ENCODE results near the gene CST9.

DNA sequence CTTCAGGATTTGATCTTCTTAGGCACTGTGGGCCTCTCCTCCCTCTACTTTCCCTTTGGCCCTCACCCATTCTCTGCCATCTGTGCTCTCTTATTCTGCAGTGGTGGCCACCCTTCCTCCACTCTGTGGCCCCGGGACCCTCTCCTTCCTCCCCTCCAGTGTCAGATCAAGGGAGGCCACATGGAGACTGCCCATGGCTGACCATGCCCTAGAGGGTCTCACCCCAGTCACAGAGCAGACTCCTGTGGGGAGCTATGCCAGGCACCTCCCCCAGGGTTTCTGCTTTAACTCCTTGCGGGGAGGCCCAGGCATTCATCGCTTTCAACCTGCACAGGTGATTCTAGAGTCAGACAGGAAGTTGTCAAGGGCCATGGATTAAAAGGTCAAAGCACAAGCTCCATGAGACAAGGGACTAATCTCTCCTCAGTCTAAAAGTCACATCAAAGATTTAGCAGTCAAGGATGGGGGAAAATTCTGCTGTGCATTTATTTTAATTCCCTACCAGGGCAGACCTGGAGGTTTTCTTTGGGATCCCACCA is 47.8 kb upstream of the CST9 start:
- TF ChIP-seq, protein P1, sequence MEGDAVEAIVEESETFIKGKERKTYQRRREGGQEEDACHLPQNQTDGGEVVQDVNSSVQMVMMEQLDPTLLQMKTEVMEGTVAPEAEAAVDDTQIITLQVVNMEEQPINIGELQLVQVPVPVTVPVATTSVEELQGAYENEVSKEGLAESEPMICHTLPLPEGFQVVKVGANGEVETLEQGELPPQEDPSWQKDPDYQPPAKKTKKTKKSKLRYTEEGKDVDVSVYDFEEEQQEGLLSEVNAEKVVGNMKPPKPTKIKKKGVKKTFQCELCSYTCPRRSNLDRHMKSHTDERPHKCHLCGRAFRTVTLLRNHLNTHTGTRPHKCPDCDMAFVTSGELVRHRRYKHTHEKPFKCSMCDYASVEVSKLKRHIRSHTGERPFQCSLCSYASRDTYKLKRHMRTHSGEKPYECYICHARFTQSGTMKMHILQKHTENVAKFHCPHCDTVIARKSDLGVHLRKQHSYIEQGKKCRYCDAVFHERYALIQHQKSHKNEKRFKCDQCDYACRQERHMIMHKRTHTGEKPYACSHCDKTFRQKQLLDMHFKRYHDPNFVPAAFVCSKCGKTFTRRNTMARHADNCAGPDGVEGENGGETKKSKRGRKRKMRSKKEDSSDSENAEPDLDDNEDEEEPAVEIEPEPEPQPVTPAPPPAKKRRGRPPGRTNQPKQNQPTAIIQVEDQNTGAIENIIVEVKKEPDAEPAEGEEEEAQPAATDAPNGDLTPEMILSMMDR (optimal IDR thresholded peaks at IDR 0.05 in 1 of 3, IDR thresholded peaks at IDR 0.05 in 1 of 3, conservative IDR thresholded peaks at IDR 0.05 in 1 of 3; ENCODE audit: extremely low read depth in 1 of 3, insufficient read depth in 2 of 3, low read length in 3 of 3) = no peak
- no peak for TF ChIP-seq EZH2 (IDR thresholded peaks at IDR 0.05; ENCODE audit: low read length)
